GM18502 (cell line): Measurements from ENCODE around the gene LIX1.
"Not testable (repeated sequence)": the region's sequence is repeated elsewhere in the genome, so short reads cannot be mapped to it uniquely, and the experiment has no call there.

Experiments used
- ATAC-seq: cut with Tn5 transposase; IDR thresholded peaks from one replicate; pipeline ENCODE4 v1.9.1; 2021; ENCODE audit warnings: mild to moderate bottlenecking; ENCODE audit not compliant: unreplicated experiment, poor library complexity

LIX1 gene

DNA sequence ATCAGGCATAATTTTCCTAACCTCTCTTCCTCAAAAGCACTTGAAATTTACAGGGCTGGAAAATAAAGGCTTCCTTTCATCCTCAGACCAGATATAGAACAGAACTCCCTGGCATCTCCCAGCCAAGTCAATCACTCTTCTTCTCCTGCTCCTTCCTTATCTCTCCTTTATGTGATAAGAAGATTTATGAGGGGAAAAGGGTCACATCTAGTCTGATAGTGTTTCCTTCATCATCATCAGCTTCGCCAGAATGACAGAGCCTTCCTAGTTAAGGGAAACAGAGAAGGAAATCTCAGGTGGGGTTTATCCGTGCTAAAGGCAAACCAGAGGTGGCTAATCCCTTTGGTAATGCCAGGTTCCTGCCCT, 36.2 kb downstream of the LIX1 start:
- no peak for ATAC-seq

DNA sequence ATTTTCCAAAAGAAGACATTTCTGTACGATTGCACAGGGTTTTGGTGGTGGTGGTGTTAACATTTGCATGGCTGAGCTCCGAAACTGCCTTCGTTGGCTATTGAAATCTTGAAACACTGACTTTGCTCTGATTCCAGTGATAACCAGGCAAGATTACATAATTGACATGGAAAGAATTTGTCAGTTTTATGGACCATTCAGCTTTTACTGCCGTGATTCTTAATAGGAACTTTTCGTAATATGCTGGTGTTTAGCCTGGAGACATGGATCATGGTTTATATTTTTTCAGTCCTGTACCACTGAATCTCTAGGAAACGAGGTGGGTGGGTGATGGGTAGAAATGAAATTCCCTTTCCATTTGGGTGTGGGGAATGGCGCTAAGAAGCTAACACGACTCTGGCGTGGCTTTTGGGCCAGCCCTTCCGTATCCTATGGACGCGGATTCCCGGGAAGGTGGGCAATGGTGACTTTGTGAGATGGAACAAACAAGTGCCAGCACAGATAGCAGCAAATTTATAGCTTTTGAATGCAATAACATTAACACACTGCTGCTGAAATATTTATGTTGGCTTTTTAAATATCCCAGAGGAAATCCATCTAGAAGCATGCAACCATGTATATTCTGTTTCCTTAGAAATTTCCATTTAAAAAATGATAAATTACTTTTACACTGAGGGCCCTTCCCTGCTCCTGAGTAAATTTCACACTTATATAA, 36.8 kb downstream of the LIX1 start:
- ATAC-seq, result no peak

DNA sequence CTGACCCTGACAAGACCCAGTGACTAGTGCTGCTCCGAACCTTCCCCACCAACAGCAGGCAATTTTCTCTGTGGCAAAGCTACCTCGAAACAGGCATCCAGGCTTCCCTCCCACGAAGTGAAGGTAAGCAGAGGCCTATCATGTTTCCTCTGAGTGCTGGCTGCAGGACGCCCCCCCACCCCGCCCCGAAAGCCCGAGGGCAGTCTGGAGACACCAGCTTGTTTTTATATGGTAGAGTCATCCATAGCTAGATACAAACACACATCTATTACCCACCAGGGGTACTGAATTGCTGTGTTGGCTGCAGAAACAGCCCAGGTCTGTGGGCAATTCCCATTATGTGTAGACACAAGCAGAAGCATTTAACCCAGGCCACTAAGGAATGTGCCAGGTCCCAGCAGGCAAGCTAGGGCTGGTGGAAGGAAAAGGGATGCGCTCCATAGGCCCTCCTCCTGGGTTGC, 40.4 kb downstream of the LIX1 start:
- ATAC-seq, result no peak

DNA sequence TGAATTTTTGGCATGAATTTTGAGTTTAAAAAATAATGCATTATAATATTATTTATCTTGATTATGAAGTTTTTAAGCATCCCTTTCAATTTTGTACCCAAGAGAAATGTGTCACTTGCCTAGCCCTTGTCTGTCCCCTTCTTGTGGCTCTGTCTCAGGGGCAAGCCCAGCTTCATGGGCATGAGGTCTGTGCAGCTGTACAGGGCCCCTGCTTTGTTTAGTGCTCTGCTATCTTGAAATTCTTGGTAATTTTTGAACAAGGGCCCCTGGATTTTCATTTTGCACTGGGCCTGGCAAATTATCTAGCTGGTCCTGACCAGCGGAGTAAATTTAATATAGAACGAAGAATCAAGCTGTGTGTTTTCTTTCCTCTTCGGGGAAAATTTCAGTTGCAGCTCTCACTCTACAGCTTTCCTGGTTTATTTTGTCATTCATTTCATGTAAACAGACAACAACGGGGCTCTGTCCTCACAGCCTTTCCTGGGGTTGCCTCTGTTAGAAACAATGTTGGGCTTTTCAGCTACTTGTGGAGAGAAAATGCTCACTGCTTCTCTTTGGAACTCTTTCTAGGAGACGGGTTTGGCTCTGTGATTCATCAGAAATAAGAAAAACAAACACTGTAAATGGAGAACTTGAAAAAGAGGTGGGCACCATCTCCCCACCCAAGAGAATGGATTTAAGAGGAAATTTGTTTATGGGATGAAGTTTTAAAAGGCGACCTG, 41.1 kb downstream of the LIX1 start:
- no peak for ATAC-seq

DNA sequence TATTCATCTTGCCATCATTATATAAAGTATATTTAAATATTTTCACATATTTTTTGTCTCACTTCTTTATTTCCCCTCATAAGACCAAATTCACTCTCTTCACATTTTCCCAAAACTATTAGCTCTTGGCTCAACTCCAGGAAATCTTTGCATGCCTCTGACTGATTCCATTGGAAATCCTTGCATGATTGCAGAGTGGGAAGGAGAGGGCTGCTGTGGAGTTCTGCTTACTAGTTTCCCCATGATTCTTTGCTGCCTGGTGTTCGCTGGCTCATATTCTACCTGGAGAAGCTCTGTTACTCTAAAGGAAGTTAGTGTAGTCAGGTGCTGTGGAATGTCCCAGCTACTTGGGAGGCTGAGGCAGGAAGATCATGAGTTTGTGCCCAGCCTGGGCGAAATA, 41.9 kb downstream of the LIX1 start:
- no peak for ATAC-seq

DNA sequence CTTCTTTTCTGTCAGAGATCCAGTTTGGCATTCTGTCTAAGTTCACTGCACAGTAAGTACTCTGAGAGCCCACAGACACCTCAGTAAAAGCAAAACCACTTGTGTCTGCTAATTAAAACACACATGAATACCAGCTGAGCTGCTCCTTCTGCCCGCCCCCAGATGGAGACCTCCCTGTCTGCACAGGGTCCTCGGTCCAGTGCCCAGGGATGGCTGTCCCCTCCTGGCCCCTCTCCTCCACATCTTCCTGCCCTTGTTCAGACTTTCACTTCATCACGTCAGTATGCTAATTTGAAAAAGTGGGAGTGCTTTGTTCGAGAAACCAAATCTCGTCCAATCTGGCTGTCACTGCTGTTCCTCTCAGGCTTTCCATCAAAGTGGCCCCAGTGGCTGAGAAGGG, 43.5 kb downstream of the LIX1 start:
- no peak for ATAC-seq

DNA sequence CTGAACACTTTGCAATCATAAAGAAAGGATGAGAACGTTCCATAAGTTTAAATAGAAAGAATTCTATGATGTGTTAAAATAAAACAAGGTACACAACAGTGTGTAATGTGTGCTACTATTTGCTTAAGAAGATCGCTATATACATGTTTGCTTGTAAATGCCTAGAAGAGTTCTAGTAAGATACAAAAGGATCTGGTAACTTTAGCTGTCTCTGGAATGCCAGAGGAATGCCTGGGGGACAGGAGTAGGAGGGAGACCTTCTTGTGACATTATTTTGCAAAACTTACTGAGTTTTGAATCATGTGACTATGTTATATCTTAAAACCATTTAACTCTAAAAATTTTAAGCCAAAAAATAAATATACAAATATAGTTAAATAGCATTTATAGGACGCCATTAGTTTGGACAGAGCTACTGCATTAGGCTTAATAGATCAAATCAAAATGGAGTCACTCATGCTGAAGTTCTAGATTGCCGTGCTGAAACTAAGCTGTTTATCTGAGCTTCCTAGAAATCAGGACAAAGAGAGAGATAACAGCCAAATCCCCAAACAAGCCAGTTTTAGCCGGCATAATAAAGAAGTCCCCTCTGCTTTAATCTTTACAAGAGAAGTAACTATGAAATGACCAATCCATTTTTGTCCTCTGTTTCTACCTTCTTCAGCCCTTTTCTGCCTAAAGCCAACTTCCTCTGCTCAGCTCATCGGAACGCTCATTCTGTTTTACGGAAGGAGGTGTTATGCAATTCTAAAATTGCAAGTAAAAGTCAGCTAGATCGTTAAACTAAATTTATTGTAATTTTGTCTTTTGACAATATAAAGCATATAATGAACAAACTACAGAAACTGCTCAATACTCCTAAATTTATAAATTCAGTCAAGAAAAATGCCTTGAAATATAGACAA, 44.8 kb downstream of the LIX1 start:
- ATAC-seq, result no peak

DNA sequence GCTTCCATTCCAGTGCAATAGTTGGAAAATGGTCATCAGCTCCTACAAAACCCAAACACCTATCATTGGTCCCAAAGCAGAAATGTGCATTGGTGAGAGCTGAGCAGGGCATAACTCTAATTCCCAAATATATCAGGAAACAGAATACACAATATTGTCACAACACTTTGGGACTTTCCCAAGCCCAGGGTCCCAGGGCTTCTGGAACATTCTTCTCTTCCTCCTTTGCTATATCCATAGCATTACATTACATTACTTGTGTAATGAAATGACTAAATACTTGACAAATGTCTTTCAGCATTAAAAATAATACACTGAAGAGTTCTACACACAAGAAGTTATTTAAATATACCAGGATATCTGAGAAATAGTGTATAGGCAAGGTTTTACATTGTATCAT, 45.6 kb downstream of the LIX1 start:
- no peak for ATAC-seq

DNA sequence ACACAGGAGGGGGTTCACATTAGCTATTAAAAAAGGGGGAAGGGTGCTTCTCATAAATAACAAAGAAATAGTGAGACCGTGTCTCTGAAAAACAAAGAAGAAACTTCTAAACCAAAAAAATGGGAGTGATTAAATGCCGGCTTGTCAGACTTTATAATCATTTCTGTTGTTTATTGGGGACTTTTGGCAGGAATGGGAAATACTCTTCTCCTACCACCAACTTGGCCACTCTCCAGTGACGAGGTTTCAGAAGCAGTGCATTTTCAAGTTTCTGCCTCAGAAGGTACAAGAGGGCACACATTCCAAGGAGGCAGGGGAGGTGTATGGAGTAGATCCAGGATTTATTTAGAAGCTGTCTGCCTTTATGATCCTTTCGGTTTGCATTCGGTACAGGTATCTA, 46.2 kb downstream of the LIX1 start:
- no peak for ATAC-seq

DNA sequence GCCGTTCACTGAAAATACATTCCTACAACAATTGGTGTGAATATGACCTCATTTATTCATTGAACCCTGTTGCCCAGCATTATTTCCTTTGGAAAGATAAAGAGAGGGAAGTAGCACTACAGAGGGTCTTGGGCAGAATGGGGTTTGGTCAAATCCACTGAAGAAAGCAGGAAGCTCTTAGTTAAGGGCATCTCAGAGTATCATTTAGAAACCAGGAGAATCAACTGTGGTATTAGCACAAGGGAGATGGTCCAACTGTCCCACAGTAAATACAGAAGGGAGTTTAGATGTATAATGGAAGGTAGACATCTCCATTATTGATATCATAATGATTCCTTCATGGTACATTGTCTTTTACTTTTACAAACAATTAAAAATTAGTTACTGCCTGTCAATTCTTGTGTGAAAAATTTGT, 47.1 kb downstream of the LIX1 start:
- peak; percentile 57 for ATAC-seq

DNA sequence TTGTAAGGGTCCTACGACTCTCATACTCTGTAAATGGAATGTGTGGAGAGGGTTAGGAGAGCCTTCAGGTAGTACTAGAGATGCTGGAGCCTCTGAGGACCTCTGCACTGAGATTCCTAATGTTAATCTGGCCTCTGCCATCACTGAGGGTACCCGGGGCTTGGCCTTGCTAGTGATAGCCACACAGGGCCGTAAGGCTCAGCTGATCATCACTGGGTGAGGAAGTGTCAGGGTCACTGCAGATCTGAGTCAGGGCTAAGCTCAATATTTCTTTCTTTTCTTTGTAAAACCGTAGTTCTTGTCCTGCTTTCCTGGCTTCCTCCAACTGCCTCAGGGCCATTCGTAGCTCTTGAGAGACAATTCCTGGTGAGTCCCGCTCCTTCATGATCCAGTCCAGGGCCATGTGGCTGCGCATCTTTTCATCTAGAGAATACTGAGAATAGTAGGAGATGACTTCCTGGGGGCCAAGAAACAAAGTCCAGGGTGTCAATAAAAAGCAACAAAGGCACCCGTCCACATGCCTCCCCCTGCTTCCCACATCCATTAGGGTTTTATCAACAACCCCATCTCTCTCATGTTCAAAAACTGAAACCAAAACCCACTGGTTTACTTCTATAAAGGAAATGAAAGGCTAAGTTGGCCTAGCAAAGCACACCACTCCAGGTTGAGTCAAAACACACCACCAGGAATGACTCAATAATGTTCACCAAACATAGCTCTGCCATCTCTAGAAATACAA, 47.7 kb downstream of the LIX1 start:
- peak; percentile 99 for ATAC-seq

DNA sequence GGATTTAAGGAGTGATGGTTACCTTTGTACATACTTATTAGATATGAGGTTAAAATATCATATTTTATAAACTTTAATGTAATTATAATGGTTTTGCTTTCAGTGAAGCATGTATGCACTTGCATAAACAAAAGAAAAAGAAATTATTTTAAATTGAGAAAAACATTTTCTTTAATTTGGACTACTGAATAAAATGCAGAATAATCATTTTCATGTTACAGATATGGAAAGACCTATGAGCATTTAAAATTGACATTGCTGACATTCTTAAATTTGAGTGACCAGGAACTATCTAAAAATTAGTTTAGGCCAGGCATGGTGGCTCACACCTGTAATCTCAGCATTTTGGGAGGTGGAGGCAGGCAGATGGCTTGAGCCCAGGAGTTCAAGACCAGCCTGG, 49.2 kb downstream of the LIX1 start:
- ATAC-seq, result no peak

DNA sequence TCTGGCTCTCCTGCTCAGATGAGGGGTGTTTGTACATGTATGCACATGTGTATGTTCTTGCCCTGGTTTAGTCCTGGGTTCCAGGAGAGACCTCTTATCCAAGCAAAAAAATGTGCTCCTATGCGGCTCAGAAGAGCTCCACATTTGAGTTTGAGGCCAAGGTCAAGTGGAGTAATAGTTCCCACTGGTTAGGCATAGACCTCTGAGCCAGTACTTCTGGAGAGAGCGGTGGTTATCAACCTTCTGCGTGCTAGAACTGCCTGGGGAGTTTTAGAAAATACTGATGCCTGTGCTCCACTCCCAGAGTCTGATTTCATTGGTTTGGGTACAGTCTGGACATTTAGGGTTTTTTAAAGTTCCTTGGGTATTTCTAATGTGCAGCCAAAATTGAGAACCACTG, 51.5 kb downstream of the LIX1 start:
- ATAC-seq, result no peak

DNA sequence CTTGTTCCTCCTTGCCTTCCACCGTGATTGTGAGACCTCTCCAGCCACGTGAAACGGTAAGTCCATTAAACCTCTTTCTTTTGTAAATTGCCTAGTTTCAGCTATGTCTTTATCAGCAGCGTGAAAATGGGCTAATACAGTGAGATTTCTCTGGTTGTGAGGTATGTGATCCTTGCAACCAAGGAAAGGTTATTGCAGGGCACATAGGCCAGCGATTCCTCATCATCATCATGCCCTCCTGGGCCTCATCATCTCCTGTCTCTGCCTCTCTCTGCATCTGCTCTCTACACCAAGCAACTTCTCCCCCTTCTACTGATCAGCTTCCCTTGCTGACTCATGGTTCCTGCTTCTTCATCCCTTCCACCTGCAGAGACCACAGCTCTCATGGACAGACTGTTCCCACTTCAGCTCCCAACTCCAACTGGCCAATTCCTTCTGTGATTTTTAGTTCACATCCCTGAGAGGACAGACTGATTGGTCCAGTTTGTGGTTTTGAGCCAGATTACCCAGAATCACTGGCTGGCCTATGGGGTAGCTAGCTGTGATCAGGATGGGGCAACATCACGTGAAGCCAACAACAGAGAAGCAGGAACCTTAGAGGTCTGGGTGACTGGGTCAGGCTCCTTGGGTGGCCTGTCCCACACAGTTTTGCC, 53.1 kb downstream of the LIX1 start:
- no peak for ATAC-seq

DNA sequence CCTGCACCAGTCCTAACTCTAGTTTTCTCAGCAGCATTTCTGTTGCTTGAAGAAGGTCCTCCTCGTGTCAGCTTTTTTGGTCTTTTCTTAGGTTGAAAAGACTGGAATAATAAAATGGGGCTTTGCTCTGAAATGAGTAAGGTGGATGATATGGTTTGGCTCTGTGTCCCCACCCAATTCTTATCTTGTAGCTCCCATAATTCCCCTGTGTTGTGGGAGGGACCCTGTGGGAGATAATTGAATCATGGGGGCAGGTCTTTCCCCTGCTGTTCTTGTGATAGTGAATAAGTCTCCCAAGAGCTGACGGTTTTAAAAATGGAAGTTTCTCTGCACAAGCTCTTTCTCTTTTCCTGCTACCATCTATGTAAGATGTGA, 53.6 kb downstream of the LIX1 start:
- no peak for ATAC-seq

DNA sequence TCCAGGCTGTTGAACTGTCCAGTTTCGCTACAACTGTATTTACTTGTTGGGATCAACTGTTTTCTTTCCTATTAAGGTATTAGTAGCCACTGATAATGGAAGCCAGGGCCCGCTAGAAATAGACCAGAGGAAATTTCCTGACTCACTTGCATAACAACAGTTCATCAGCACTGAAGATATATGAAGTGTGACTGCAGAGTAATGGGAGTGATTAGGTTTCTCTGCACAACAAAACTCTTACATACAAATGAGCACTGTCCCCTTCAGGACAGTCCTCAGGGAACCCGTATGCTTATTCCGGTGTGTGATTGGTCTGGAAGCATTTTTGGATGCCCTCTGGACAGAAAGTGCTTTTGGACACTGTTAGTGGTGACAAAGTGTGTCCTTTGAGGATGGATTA, 55.3 kb downstream of the LIX1 start:
- ATAC-seq, result no peak

DNA sequence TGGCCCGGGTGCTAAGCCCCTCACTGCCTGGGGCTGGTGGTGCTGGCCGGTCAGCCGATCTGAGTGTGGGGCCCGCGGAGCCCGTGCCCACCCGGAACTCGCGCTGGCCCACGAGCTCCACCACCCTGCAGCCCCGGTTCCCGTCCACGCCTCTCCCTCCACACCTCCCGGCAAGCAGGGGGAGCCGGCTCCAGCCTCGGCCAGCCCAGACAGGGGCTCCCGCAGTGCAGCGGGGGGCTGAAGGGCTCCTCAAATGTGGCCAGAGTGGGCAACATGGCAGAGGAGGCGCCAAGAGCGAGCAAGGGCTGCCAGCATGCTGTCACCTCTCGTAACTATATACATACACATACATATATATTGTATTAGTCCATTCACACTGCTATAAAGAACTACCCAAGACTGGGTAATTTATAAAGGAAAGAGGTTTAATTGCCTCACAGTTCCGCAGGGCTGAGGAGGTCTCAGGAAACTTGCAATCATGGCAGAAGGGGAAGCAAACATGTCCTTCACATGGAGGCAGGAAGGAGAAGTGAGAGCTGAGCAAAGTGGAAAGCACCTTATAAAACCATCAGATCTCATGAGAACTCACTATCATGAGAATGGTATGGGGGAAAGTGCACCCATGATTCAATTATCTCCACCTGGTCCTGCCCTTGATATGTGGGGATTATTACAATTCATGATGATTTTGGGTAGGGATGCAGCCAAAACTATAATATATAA, 56.8 kb downstream of the LIX1 start:
- ATAC-seq, result peak; percentile 72

DNA sequence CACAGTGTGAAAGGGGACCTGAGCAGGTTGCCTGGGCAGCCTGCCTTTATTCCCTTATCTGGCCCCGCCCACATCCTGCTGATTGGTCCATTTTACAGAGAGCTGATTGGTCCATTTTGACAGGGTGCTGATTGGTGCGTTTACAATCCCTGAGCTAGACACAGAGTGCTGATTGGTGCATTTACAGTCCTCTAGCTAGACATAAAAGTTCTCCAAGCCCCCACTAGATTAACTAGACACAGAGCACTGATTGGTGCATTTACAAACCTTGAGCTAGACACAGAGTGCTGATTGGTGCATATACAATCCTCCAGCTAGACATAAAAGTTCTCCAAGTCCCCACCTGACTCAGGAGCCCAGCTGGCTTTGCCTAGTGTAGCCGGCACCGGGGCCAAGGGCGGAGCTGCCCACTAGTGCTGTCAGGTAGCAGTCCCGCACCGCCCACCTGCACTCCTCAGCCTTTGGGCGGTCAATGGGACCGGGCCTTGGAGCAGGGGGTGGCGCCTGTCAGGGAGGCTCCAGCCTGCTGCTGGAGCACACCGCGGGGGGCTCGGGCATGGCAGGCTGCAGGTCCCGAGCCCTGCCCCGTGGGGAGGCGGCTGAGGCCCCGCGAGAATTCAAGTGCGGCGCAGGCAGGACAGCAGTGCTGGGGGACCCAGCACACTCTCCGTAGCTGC, 57.5 kb downstream of the LIX1 start:
- not testable (repeated sequence) for ATAC-seq
